T follicular helper cell (primary cell): ENCODE measurements around the gene SLC16A12.
"Not testable (repeated sequence)": the region's sequence is repeated elsewhere in the genome, so short reads cannot be mapped to it uniquely, and the experiment has no call there.

ENCODE experiments used
- DNase-seq: peaks from one replicate; pipeline ENCODE4 v3.0.0-alpha.2; 2020; ENCODE audit warnings: low read depth

SLC16A12 gene

DNA sequence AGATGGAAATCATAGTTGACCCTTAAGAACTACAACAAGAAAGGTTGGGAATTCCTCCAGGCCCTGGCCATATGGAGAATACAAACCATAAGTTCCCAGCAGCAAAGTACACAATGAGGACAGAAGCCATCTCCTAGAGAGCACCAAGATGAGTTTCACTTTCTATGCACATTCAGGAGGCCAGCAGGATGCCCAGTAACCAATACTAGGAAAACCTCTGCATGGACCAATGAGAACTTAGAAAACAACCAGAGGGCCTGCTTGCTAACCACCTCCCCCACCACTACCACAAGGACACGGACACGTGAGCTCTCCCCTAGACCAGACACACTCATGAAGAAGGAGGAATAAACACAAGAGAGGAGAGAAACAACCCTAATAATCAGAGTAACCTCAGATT, 64.8 kb downstream of the SLC16A12 start:
- no peak for DNase-seq

DNA sequence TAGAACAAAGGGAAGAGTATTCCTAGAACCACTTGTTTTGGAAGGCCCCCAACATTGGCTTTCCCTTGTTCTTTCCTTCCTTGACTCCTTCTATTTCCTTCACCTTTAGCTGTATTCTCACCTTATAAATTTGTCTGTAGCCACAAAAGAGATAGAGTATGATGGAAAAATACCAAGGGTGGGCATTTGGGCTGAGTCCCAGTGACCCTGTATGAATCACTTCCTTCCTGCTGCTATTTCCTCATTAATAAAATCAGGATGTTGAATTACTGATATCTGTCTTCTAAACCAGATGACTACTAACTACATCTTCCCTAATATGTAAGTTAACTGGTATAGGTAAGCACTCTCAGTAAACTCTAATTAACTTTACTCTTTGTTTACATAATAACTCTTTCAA, 65.9 kb downstream of the SLC16A12 start:
- no peak for DNase-seq

DNA sequence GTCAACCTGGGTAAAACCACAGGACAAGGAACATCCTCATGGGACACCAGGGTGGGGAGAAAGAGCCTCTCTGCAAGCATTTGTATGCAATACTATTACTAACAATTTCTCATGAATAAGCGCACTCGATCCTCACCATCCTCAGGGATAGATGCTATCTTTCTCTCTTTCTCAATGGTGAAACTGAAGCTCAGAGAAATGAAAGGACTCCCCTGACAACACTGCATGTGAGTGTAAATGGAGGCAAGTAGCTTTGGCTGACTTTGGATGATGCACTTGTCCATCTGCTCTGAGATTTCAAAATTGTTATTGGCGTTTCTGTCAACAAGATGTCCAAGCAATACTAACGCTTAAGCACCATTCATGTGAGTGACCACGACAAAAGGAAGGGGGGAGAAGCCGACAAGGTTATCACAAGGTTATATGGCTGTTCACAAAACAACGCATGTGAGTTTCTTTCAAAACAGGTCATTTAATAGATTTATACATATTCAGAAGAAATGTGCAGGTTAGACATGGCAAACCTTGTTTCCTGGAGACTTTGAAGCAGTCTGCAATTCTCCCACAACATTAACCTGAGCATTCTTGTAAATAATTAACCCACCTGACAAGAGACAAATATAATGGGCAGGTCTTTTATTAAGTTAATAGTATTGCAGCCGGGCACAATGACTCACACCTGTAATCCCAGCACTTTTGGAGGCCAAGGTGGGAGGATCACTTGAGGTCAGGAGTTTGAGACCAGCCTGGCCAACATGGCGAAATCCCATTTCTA, 67.0 kb downstream of the SLC16A12 start:
- DNase-seq: no peak

DNA sequence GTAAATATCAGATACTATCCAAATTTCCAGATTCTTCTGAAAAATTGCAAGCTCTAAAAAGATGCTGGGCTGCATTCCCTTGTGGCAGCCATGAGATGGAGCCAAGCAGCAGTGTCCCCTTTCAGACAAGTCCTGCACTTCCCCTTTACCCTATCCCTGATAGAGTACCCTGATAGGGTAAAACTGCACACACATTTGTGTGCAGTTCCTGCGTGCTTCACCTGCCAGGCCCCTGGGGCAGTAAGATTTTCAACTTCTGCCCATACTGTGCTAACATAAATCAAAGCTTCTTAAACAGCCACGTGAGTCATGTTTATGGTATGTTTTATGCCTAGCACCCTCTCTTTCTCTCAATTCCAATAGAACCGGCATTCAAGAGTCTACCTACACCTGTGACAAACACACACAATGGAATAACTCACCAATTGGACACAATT, 68.8 kb downstream of the SLC16A12 start:
- DNase-seq: no peak

DNA sequence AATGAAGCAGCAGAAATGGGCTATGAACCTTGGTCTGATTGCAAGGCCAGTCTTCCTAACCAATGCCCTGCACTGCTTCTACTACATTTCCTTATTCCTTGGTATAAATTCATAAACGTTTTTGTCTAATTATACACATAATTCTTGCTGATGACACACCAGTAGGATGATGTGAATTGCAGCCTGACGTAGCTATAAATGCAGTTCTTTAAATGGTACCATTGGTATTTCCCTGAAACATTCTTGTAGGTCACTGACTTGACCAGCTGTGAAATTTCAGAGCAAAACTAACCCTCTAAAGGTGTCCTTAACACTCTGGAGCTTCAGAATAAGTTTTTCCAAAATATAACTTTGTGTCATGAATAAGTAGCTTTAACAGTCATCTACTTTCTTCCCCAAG, 70.2 kb downstream of the SLC16A12 start:
- no peak for DNase-seq

DNA sequence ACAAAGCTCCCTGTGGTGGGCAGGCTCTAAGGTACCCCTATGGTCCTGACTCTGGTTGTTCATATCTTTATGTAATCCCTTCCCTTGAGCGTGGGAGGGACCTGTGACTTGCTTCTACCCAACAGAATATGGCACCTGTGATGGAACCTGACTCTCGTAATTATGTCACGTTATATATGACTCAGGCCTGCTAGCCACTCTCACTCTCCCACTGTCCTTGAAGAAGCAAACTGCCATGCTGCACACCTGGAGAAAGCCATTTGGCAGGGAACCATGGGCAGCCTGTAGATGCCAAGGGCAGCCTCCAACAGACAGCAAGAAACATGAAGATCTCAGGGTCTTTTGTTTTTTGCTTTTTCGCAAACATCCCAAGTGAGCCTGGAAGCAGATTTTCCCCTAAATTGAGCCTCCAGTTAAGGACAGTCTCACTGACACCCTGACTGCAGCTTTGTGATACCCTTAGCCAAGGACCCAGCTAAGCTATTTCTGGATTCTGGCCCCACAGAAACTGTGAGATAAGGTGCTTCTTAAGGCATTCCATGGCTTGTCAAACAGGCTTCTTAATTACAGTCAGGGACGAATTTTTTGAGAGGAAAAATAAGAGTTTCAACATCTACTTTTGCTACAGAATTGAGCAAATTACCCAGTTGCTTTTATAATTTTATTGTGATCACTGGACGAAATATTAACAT, 71.4 kb downstream of the SLC16A12 start:
- no peak for DNase-seq

DNA sequence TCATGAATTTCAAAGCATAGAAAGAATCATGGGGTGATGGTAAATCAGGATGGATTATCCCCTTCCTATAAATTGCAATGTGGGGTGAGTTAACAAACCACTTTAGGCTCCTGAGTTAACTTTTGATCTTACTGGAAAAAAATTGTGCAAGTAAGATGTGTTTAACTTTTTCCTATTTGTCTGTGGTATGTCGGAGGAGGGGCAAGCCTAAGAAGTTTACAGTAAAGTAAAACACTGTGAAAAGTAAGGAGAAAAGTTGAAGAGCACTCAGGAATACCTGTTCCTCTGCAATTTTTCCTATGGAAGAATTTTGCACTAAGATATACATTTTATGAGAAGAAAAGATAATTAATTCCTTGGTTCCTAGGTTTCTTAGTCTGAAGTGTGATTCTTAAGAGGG, 76.6 kb downstream of the SLC16A12 start:
- no peak for DNase-seq

DNA sequence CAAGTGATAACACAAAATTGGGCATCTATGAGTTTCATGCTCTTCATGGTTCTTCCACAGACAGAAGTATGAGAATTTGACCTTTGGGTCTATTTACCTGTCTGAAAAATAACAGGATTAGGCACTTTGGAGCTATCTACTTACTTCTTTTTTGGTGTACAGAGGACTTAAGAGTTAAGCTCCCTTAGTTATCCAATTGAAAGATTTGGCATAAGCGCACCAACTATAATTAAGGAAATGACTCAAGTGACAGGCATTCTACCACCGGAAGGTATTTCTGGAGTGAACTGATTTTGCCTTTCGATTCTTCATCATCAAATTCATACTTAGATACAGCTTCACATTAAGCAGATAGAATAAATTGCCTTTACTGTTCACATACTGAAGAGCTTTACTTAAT, 77.1 kb downstream of the SLC16A12 start:
- DNase-seq: no peak

DNA sequence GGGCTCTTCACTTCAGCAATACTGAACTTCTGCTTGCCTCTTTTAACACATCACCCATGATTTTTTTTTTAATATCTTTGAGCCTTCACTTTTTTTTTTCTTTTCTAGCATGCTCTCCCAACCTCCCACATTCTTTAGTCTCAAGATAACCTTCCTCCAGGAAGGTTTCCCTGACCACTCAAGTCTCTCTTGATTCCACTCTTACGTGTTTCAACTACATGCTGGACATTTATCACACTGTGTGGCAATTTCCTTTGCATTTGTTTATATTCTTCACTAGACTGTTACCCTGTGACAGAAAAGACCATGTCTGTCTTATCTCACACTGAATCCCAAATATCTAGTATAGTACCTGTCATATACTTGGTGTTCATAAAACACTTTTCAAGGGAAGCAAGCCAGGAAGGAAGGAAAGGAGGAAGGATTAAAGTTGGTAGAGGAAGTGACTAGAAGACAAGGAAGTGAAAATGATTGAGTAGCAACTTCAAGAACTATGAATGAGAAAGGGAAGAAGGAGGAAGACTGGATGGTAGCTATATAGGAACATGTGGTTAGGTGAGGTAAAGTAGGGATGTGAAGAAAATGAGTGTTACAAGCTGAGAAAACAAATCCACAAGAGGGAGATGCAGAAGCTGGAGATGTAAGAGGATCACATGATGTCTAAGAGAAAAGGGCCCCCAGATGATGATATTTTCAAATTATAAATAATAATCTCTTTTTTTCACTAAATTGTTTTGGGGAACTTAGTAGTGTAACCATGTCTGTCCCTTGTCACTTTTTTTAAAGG, 80.6 kb downstream of the SLC16A12 start:
- no peak for DNase-seq

DNA sequence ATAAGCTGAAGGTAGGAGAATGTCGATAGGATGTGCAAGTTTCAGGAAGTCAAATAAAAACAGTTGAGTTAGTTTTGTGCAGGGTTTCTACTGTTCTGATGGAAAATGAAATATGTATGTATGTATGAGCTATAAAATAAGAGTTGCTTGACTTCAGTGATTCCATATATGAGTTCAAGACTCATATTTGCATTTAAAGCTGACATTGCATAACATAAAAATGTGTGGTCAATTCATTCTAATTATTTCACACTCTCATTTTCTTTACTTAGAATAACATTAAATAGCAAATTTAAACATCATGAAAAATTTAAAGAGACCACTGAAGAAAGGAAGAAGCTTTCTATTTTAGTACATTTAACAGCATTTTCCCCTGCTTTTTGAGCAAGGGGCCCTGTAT, 83.2 kb downstream of the SLC16A12 start:
- DNase-seq: no peak

DNA sequence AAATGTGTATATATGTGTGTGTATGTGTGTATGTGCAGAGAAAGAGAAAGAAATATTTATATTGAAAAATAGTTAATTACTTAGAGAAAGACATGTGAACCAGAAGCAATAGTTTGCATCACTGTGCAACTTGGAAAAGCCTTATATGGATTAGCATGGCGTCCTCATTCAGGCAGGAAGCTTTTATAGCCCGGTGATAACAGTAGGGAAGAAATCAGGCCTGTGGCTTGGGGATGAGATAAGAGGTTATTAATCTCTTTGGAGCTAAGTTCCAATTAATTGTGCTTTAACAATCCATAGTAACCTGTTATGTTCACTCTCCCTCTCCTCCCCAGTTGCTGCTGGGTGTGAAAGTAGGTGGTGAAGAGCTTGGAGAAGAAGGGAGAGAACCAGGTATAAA, 84.5 kb downstream of the SLC16A12 start:
- DNase-seq: no peak

DNA sequence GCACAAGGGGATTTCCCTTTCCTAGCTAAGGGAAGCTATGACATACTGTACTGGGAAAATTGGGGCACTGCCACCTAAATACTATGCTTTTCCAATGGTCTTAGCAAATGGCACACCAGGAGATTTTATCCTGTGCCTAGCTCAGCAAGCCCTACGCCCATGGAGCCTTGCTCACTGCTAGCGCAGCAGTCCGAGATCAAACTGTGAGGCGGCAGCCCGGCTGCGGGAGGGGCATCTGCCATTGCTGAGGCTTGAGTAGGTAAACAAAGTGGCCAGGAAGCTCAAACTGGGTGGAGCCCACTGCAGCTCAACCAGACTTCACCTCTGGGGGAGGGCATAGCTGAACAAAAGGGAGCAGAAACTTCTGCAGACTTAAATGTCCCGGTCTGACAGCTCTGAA, 90.6 kb downstream of the SLC16A12 start:
- DNase-seq: not testable (repeated sequence)

DNA sequence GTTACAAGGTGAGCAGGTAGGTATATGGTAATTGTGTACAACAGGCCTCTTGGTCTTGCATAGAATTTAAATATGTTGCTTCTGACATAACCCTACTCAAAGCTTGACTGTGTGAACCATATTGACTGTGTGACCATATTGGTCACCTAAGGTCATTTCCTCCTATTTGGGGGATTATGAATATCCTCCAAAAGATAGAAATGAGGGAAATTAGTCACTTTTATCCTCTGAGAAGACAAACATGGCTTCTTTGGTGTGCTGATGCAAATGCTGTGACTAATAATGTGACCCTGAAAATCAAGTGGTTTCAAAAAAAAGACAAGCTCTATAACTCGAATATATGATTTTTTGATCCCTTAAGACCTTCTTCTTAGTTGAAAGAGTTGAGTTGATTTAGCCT, 93.1 kb downstream of the SLC16A12 start:
- no peak for DNase-seq

DNA sequence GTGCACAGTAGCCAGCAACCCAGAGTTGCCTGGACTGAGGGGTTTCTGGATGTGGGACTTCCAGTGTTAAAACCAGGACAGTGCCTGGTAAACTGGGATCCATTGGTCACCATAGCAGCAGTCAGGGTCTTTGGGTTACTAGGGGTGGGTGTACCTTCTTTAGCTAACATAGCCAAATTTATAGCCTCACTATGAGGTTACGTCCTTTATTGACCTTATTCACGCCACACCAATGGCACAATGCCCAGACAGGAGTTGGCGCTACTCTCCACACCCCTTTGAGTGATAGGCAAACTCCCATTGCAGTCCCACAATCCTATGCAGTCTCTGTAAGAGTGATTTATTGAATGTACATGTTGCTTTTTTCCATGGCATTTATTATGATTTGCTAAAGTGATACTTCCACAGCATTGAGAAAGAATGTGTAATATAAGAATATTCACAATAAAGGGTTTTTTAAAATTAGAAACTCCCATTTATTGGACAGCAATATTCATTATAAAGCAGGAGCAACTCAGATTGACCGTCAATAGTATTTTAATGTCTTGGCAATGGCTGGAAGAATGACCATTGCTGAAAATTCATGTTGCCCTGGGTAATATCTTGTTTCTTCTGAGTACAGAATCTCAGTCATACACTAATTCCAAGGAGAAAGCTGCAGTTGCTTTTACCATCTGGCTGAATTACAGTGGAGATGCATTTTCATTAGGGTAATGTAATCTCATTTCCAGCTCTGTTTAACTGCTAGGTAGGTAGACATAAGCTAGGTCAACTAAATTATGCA, 95.0 kb downstream of the SLC16A12 start:
- no peak for DNase-seq

DNA sequence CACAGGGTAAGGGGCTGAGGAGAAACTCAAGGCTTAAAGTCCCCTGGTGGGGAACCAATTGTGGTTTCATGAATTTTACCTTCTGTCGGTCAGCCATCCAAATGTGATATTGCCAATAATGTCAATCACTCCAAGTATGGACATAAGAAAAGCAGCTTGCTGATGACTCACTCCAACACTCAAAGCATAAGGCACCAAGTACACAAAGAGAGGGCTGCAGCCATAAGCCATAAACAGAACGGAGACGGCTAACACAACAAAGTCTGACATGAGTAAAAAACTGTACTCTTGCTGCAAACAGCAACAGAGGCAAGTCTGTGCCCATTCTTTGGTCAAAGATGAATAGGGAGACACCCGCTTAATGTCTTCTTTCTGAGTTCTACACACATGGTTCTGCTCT, 96.9 kb downstream of the SLC16A12 start:
- no peak for DNase-seq

DNA sequence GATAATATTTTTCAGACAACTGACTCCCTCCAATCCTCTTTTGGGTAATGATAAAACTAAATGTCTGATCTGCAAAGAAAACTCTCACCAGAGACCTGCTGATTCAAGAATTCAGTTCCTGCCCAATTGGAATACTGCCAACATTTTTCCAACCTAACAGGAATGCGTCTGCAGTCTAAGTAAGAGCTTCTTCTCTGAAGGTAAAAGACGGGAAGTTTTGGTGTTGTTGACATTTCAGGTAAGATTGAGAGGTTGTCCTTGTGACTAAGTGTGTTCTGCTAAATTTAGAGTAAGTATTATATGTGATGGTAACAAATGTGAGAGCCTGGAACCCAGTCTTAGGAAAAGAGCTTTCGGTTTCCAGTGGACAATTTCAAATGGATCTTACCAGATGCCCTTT, 103.4 kb downstream of the SLC16A12 start:
- no peak for DNase-seq

DNA sequence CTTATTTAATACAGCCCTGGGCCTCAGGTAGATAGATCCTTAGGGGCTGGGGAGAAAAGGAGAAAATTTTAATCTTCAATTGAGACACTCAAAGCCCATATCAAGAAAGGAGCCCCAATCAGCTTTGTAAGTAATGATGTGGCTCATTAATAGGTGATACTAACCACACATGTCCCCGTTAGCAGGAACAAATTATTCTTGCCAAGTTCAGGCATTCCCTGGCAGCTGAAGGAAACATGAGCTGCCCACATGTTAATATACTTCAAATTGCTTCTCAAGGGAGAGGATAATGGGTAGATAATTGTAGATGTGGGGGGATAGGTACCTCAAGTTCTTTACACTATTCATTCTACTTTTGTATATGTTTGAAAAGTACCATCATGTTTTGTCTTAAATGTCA, 106.5 kb downstream of the SLC16A12 start:
- DNase-seq: no peak

DNA sequence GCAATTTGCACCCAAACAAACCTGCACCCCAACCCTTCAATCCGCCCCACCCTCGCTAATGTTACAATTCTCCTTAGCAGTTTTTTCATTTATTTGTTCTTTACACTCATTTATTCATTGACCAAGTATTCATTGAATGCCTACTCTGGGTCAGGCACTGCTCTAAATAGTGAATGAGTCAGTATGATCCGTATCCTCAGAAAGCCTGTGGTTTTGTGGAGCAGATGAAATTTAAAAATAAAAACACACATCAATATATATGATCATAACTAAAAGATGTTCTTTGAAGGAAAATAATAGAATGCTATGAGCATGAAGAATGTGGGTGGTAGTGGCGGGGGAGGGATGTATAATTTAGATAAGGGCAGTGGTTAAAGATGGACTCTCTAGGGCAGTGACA, 107.8 kb downstream of the SLC16A12 start:
- no peak for DNase-seq

DNA sequence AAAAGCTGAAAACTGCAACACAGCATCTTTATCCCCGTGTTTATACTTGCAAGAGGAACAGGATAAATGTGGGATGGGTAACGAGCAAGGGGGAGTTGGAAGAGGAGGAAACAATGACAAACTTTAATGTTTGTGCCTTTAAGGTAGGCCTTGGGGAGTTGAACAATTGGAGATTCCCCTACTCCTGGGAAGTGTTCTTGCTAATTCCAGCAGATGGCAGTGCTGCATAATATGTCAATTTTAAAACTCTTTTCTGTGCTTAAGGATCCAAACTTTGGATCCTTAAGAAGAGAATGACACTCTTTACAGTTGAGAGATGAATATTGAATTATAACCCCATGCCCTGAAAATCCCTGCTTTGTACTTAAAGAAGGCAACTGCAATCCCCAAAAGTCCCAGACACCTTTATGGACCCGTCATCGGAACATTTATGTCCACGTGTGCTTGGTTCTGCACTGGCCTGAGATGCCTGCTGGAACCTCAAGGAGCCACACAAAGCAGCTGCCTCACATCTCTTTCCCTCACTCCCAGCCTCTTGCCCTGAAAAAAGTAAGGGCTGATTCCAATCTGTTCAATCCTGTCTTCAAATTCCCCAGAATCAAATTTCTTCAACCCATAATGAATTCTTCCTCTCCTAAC, 109.0 kb downstream of the SLC16A12 start:
- no peak for DNase-seq

DNA sequence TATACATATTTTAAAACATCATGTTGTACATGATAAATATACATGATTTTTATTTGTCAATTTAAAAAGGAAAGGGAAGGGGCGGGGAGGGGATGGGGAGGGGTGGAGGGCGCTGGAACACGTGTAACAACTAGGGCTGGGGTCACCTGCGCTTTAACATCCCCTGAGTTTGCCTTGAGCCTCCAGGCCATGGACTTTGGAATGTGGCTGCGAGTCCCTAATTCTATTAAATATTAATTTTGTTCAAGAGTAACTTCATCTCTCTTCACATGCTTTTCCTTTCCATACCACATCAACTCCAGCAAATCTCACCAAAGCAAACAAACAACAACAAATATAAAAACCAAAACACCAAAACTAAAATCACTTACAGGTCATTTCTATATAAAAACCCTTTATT, 110.4 kb downstream of the SLC16A12 start:
- DNase-seq: no peak

DNA sequence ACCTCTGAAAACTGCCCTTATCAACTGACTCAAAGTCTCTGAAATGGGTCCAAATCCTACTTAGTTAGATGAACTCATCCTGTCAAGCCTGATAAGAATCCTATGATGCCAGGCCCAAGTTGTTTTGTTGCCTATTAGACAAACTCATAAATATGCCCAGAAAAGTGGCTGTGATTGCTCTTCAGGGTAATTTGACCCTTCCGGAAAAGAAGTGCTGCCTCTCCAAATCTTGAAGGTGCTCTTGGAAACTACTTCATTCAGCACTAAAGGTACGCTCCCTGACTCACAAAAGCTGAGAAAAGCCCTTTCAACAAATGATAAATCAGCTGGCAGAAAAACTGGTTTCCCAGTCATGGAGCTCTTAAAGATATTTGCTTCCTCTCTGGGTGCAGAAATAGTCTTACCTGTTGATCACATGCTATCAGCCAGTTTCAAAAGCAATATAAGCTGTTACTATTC, 114.3 kb downstream of the SLC16A12 start:
- no peak for DNase-seq
